GM12875 (cell line): ENCODE data around the gene TAS2R20.
"Not testable (repeated sequence)": the region's sequence is repeated elsewhere in the genome, so short reads cannot be mapped to it uniquely, and the experiment has no call there.

ENCODE experiments used
- H3K4me3 ChIP-seq: one replicate; pipeline ENCODE4 v1.5.1; 2011; ENCODE audit warnings: low read depth, low read length, control low read depth
- CTCF ChIP-seq: IDR thresholded peaks from 2 replicates; pipeline ENCODE4 v1.5.1; 2011; ENCODE audit warnings: low read depth, mild to moderate bottlenecking, control low read depth, inconsistent platforms, low read length, moderate library complexity, borderline replicate concordance; ENCODE audit not compliant: insufficient read depth

The TAS2R20 gene

GRCh38 chr12:10998204-10998603, at the start of gene TAS2R20:
Gene TAS2R20, minus strand, starts transcription at chr12:10998304. Its CDS starts 429 bp downstream, at chr12:10997875.
- H3K4me3 ChIP-seq: no peak within 1 kb of the TSS

GRCh38 chr12:11041366-11041765, 43.3 kb upstream of the TAS2R20 start:
- not testable (repeated sequence) for H3K4me3 ChIP-seq

More at GRCh38 chr12:10998204-10998603, at the start of gene TAS2R20:
- no peak for TF ChIP-seq CTCF

- TF ChIP-seq CTCF: no peak
- no peak overlapping the region for H3K4me3 ChIP-seq
Measured at GRCh38 chr12:11040162-11040561, 42.1 kb upstream of the TAS2R20 start.

GRCh38 chr12:11039171-11039570, 41.1 kb upstream of the TAS2R20 start:
- no peak for TF ChIP-seq CTCF
- no peak overlapping the region for H3K4me3 ChIP-seq

GRCh38 chr12:11033959-11034358, 35.9 kb upstream of the TAS2R20 start:
- H3K4me3 ChIP-seq: not testable (repeated sequence)

- no peak for TF ChIP-seq CTCF
- no peak within 1 kb of the TSS for H3K4me3 ChIP-seq
Measured at GRCh38 chr12:11031307-11031706, 33.2 kb upstream of the TAS2R20 start, which contains the start of gene TAS2R31. Gene TAS2R31, minus strand, starts transcription at chr12:11031407. Its CDS starts 72 bp downstream, at chr12:11031335.

- TF ChIP-seq CTCF: no peak
- H3K4me3 ChIP-seq: no peak overlapping the region
Measured at GRCh38 chr12:11026118-11026517, 28.0 kb upstream of the TAS2R20 start.

GRCh38 chr12:11023387-11023786, 25.3 kb upstream of the TAS2R20 start:
- no peak for TF ChIP-seq CTCF
- H3K4me3 ChIP-seq: no peak overlapping the region
